Loucy (cell line): ENCODE data around the gene SIK1.
"Not testable (repeated sequence)": the region's sequence is repeated elsewhere in the genome, so short reads cannot be mapped to it uniquely, and the experiment has no call there.

Source experiments
- H2AFZ ChIP-seq: fragments of 200-600 bp; sonication (generic); 2 replicates; pipeline ENCODE4 v1.6.0; 2016; ENCODE audit warnings: antibody characterized with exemption, mild to moderate bottlenecking, low read length, moderate library complexity
- H3F3A ChIP-seq: fragments of 200-600 bp; 2 replicates; pipeline ENCODE4 v1.6.0; 2016; ENCODE audit warnings: antibody characterized with exemption, low read depth, mild to moderate bottlenecking
- H3K27me3 ChIP-seq: fragments of 200-600 bp; sonication (generic); 2 replicates; pipeline ENCODE4 v1.6.1; 2014; ENCODE audit warnings: low read length, mild to moderate bottlenecking; ENCODE audit not compliant: insufficient read depth, poor library complexity, severe bottlenecking
- H3K36me3 ChIP-seq: fragments of 200-600 bp; sonication (generic); 2 replicates; pipeline ENCODE4 v1.6.1; 2016; ENCODE audit warnings: low read length; ENCODE audit not compliant: insufficient read depth
- H3K4me1 ChIP-seq: fragments of 200-600 bp; sonication (generic); 2 replicates; pipeline ENCODE4 v1.5.1; 2014; ENCODE audit warnings: low read length, mild to moderate bottlenecking; ENCODE audit not compliant: insufficient read depth, poor library complexity, severe bottlenecking
- H3K4me2 ChIP-seq: fragments of 200-600 bp; sonication (generic); 2 replicates; pipeline ENCODE4 v1.6.0; 2014; ENCODE audit warnings: antibody characterized with exemption, low read length, low read depth, mild to moderate bottlenecking; ENCODE audit not compliant: poor library complexity, severe bottlenecking
- H3K4me3 ChIP-seq: fragments of 200-600 bp; sonication (generic); 2 replicates; pipeline ENCODE4 v1.5.1; 2014; ENCODE audit warnings: low read length, mild to moderate bottlenecking, mixed read lengths; ENCODE audit not compliant: poor library complexity, severe bottlenecking
- H3K79me2 ChIP-seq: fragments of 200-600 bp; sonication (generic); 2 replicates; pipeline ENCODE4 v1.6.1; 2014; ENCODE audit warnings: low read length; ENCODE audit not compliant: insufficient read depth
- H3K9ac ChIP-seq: fragments of 200-600 bp; sonication (generic); 2 replicates; pipeline ENCODE4 v1.6.0; 2014; ENCODE audit warnings: mild to moderate bottlenecking, low read depth, low read length, moderate library complexity; ENCODE audit not compliant: poor library complexity, severe bottlenecking
- H3K9me2 ChIP-seq: fragments of 200-600 bp; sonication (generic); replicated peaks from 2 replicates; pipeline ENCODE4 v1.6.1; 2016; ENCODE audit warnings: low read depth, low read length, mixed read lengths
- H3K9me3 ChIP-seq: fragments of 200-600 bp; sonication (generic); 2 replicates; pipeline ENCODE4 v1.6.1; 2014; ENCODE audit warnings: mild to moderate bottlenecking, antibody characterized with exemption, low read length, low read depth; ENCODE audit not compliant: insufficient read depth
- H4K20me1 ChIP-seq: fragments of 200-600 bp; sonication (generic); 2 replicates; pipeline ENCODE4 v1.6.0; 2014; ENCODE audit warnings: antibody characterized with exemption, low read length, mild to moderate bottlenecking; ENCODE audit not compliant: insufficient read depth, poor library complexity, severe bottlenecking

Gene SIK1

GRCh38 chr21:43447353-43447977 is 20.5 kb upstream of the SIK1 start:
- not testable (repeated sequence) for H3K9me3 ChIP-seq, H3F3A ChIP-seq, H4K20me1 ChIP-seq, H3K4me1 ChIP-seq, H3K9ac ChIP-seq, H3K36me3 ChIP-seq, H3K27me3 ChIP-seq, H3K9me2 ChIP-seq, H3K4me2 ChIP-seq, H3K4me3 ChIP-seq, H2AFZ ChIP-seq, H3K79me2 ChIP-seq

DNA sequence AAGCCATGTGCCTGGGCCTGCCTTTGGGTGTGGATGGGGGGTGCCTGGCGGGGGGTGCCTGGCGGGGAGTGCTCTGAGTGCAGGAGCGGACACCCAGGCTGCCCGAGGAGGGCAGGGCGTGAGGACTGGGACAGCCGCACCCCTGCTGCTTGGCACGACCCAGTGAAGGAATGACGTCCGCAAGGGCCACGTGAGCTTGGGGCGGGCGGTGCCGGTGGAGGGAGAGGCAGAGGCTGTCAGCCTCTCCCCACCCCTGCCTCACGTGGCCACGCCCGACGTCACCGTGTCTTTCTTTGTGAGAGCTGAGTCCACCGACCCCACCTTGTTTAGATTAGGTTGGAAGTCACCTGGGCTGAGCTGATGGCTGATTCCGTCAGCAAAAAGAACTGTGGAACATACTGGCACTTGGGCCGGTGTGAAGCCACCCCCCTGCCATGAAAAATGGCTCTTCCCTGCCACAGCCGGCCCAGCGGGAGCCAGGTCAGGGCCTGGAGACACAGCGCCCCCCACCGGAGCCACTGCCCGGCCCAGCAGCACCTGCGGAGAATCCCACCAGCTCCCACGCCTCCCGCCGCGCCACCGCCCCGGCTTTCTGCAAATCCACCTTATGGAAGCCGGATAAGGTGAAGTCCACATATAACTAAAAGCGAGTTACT is 19.5 kb upstream of the SIK1 start:
- not testable (repeated sequence) for H4K20me1 ChIP-seq, H3K4me2 ChIP-seq, H3K4me3 ChIP-seq, H3K9ac ChIP-seq, H3K9me2 ChIP-seq, H3F3A ChIP-seq, H3K27me3 ChIP-seq, H2AFZ ChIP-seq, H3K4me1 ChIP-seq, H3K9me3 ChIP-seq, H3K36me3 ChIP-seq, H3K79me2 ChIP-seq

DNA sequence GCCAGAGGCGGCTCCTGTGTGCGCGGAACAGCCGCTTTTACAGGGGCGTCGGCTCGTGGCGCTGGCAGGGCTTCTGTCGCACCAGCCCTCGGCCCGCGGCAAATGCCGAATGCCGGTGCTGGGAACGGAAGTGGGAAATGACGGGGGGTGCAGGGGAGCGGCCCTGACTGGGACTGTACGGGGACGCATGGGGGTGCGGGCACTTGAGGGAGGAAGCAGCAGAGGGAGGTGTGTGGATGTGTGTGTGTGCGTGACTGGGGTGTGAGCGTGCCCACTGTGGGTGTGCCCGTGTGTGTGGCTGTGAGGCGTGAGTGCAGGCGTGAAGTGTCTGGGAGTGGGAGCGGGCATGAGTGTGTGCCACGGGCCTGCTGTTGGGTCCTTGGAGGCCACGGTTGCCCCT is 17.6 kb upstream of the SIK1 start:
- H3K79me2 ChIP-seq, H3K9me2 ChIP-seq, H2AFZ ChIP-seq, H3K36me3 ChIP-seq, H3F3A ChIP-seq, H3K27me3 ChIP-seq, H3K4me2 ChIP-seq, H3K9me3 ChIP-seq, H3K4me3 ChIP-seq, H3K9ac ChIP-seq, H3K4me1 ChIP-seq, H4K20me1 ChIP-seq: not testable (repeated sequence)

- H3K9me3 ChIP-seq, H3K9me2 ChIP-seq, H3K27me3 ChIP-seq, H3K79me2 ChIP-seq, H4K20me1 ChIP-seq, H3K4me1 ChIP-seq, H3K4me3 ChIP-seq, H3K36me3 ChIP-seq, H3K9ac ChIP-seq, H2AFZ ChIP-seq, H3K4me2 ChIP-seq, H3F3A ChIP-seq: not testable (repeated sequence)
Measured at GRCh38 chr21:43442571-43442970, 15.6 kb upstream of the SIK1 start.

- H3K79me2 ChIP-seq, H3F3A ChIP-seq, H3K36me3 ChIP-seq, H3K9me3 ChIP-seq, H3K27me3 ChIP-seq, H4K20me1 ChIP-seq, H3K9ac ChIP-seq, H3K4me3 ChIP-seq, H3K9me2 ChIP-seq, H3K4me1 ChIP-seq, H3K4me2 ChIP-seq, H2AFZ ChIP-seq: not testable (repeated sequence)
Measured at GRCh38 chr21:43440835-43441727, 14.2 kb upstream of the SIK1 start.

GRCh38 chr21:43439316-43440075 is 12.6 kb upstream of the SIK1 start:
- not testable (repeated sequence) for H3F3A ChIP-seq, H4K20me1 ChIP-seq, H3K4me3 ChIP-seq, H3K4me1 ChIP-seq, H3K79me2 ChIP-seq, H3K36me3 ChIP-seq, H2AFZ ChIP-seq, H3K9ac ChIP-seq, H3K9me3 ChIP-seq, H3K27me3 ChIP-seq, H3K9me2 ChIP-seq, H3K4me2 ChIP-seq

- H3K79me2 ChIP-seq, H3K4me2 ChIP-seq, H3K9me2 ChIP-seq, H3F3A ChIP-seq, H3K4me1 ChIP-seq, H3K27me3 ChIP-seq, H3K4me3 ChIP-seq, H4K20me1 ChIP-seq, H2AFZ ChIP-seq, H3K36me3 ChIP-seq, H3K9me3 ChIP-seq, H3K9ac ChIP-seq: not testable (repeated sequence)
Measured at GRCh38 chr21:43436272-43436671, 9.3 kb upstream of the SIK1 start.
